HG03558 (cell line): ENCODE results near the gene HPCAL1.

Experiments
- ATAC-seq: cut with Tn5 transposase; IDR thresholded peaks from one replicate; pipeline ENCODE4 v1.9.1; 2021; ENCODE audit warnings: moderate number of reproducible peaks; ENCODE audit not compliant: unreplicated experiment; ENCODE audit errors: extremely low read depth

The HPCAL1 gene

GRCh38 chr2:10380048-10380926 lies 77.6 kb downstream of the HPCAL1 start:
- no peak for ATAC-seq

GRCh38 chr2:10381997-10382353 lies 79.3 kb downstream of the HPCAL1 start:
- ATAC-seq = no peak

GRCh38 chr2:10382354-10383061 lies 79.8 kb downstream of the HPCAL1 start:
- peak; percentile 40 for ATAC-seq

GRCh38 chr2:10383960-10384734 lies 81.4 kb downstream of the HPCAL1 start:
- ATAC-seq = no peak

- ATAC-seq = no peak
These were observed 82.8 kb downstream of the HPCAL1 start for GRCh38 chr2:10385501-10385900.

- ATAC-seq = no peak
These were observed 83.4 kb downstream of the HPCAL1 start for GRCh38 chr2:10385933-10386773.

- ATAC-seq = no peak
These were observed 84.3 kb downstream of the HPCAL1 start for GRCh38 chr2:10387033-10387432.

GRCh38 chr2:10388954-10389560 lies 86.4 kb downstream of the HPCAL1 start:
- ATAC-seq = no peak

- ATAC-seq = no peak
These were observed 86.9 kb downstream of the HPCAL1 start for GRCh38 chr2:10389573-10389972.

- no peak for ATAC-seq
These were observed 87.7 kb downstream of the HPCAL1 start for GRCh38 chr2:10390369-10390801.

- no peak for ATAC-seq
These were observed 89.4 kb downstream of the HPCAL1 start for GRCh38 chr2:10392100-10392499.

- ATAC-seq = no peak
These were observed 89.8 kb downstream of the HPCAL1 start for GRCh38 chr2:10392548-10392947.

- ATAC-seq = no peak
These were observed 90.4 kb downstream of the HPCAL1 start for GRCh38 chr2:10392951-10393639.

- no peak for ATAC-seq
These were observed 90.9 kb downstream of the HPCAL1 start for GRCh38 chr2:10393640-10393982.

GRCh38 chr2:10395893-10396292 lies 93.2 kb downstream of the HPCAL1 start:
- no peak for ATAC-seq

- no peak for ATAC-seq
These were observed 93.8 kb downstream of the HPCAL1 start for GRCh38 chr2:10396464-10396863.

- no peak for ATAC-seq
These were observed 94.7 kb downstream of the HPCAL1 start for GRCh38 chr2:10397297-10397875.

GRCh38 chr2:10397878-10398277 lies 95.2 kb downstream of the HPCAL1 start:
- ATAC-seq = no peak

GRCh38 chr2:10398496-10398895 lies 95.8 kb downstream of the HPCAL1 start:
- ATAC-seq = no peak
